ENCODE measurements around the gene PMVK. TPM values are rescaled to one million over a fixed set of nuclear protein-coding genes. Genes with fewer than 3 reads are reported as not detected.
A peak's percentile ranks its signal among the peaks of the same experiment; 100 is the strongest.

PMVK gene
- total and polyA plus RNA-seq, 4 donors: 18.4 to 48.8 (median 43.4) TPM

DNA sequence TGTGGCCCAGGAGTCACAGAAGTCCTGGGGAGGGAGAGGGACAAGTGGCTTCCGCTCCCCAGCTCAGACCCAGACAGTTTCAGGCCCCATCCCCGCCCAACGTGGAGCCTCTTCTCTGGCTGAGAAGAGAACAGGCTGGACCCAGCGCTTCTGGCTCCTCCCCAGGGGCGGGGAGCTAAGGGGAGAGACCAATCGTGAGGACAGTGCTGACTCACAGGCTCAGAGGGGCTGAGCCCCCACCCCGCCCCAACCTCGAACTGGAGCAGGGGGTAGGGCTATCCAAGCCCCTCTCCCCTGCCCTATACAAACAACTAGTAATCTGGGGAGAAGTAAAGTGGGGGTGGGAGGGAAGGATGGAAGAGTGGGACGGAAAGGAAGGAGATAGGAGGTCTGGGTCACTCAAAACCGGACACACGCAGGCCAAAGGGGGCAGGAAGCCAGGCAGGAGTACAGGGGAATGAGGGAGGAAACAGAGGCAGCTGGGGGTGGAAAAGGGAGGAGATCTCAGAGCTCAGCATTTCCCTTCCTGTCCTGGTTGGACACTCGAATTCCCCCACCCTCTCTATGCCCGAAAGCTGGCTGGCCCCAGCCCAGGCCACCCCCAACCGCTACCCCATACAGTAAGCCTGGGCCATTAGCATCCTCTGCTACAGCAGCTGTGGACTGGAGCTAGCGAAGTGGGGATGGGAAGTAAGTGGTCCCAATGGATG, 34.3 kb upstream of the PMVK start, which contains the start of gene SHC1:
Gene SHC1, minus strand, starts transcription at position 117 of the 710 bp plus-strand sequence. CDS start 221 bp downstream, outside the sequence.
- peak; percentile 94 to 97 (median 97) for DNase-seq
- H3K27me3 ChIP-seq (ENCODE audit: control insufficient read depth in 3 of 3, insufficient read depth in 3 of 3, low read length in 2 of 3): no peaks in the 10 kb centered on the region
- peak; percentile 37 for ATAC-seq (ENCODE audit: insufficient read depth, low FRiP score)
- peaks cover 0 to 52% (median 22%) of the 10 kb centered on the region in 5 donors for H3K4me1 ChIP-seq (ENCODE audit: control insufficient read depth in 5 of 5, insufficient read depth in 5 of 5, low read length in 5 of 5)
- no peaks in the 10 kb centered on the region for H3K9me3 ChIP-seq (ENCODE audit: control insufficient read depth in 4 of 4, insufficient read depth in 3 of 4, low read length in 3 of 4)
- 14 to 21% methylated on average over 15 of the region's 15 CpGs for whole genome bisulfite sequencing, 2 donors
- H3K27ac ChIP-seq (ENCODE audit: low read depth in 1 of 2, low read length in 1 of 2): peak within 1 kb of the TSS; percentile 94 to 96
- H3K36me3 ChIP-seq (ENCODE audit: control insufficient read depth in 4 of 4, insufficient read depth in 4 of 4, low read length in 4 of 4): peaks cover 10 to 30% (median 21%) of the 10 kb centered on the region in 4 donors
- peak within 1 kb of the TSS; percentile 29 for H3K4me3 ChIP-seq
- peak within 1 kb of the TSS; percentile 41 to 69 for H3K9ac ChIP-seq (ENCODE audit: insufficient read depth in 1 of 2, low read length in 2 of 2)
- TF ChIP-seq, protein P1, sequence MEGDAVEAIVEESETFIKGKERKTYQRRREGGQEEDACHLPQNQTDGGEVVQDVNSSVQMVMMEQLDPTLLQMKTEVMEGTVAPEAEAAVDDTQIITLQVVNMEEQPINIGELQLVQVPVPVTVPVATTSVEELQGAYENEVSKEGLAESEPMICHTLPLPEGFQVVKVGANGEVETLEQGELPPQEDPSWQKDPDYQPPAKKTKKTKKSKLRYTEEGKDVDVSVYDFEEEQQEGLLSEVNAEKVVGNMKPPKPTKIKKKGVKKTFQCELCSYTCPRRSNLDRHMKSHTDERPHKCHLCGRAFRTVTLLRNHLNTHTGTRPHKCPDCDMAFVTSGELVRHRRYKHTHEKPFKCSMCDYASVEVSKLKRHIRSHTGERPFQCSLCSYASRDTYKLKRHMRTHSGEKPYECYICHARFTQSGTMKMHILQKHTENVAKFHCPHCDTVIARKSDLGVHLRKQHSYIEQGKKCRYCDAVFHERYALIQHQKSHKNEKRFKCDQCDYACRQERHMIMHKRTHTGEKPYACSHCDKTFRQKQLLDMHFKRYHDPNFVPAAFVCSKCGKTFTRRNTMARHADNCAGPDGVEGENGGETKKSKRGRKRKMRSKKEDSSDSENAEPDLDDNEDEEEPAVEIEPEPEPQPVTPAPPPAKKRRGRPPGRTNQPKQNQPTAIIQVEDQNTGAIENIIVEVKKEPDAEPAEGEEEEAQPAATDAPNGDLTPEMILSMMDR (IDR thresholded peaks at IDR 0.05; ENCODE audit: control extremely low read depth, extremely low read depth): no peak

DNA sequence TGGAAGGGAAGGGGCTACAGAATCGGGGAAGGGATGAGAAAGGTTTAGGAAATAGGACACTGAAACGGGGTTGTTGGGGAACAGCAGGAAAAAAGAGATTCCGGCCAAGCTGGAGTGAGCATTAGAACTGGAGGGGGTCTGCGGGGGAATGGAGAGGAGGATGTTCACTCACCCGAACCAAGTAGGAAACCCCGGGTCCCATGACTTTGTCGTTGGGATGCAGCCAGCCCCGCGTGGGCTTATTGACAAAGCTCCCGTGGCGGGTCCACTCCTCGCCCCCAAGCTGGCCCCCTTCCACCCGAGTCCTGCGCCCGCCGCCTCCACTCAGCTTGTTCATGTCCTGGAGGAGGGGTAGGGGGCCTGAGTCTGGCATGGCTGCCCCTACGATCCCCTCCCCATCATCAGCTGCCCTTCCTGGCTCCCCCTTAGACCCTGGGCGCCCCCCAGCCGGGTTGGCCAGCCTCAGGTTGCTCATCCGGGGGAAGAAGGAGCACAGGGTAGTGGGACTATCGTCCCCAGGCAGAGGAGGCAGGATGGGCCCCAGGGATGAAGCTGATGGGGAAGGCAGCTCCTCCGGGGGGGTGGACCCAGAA, 33.4 kb upstream of the PMVK start:
- peak; percentile 27 to 54 (median 32) for DNase-seq
- 37 to 42% methylated on average over 19 to 22 of the region's 22 CpGs for WGBS, 2 donors
- H3K27ac ChIP-seq (ENCODE audit: low read depth in 1 of 2, low read length in 1 of 2): peak overlapping the region; percentile 94 to 96

DNA sequence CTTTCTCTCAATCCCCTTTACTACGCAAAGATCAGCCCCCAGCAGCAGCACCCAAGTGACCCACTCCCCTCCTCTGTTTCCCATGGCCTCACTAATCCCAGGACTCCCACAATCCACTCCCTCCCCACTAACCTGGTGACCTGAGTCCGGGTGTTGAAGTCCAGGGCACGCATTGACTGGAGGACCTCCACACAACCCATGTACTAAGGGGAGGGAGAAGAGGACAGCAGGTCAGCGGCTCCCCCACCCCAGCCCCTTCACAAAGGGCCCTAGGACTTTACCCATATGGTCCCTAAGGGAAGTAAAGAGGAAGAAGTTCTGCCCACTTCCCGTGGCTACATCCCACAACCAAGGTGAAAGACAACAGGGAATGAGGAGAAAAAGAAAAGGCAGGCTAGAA, 32.7 kb upstream of the PMVK start:
- DNase-seq (no peak), ATAC-seq (ENCODE audit: insufficient read depth, low FRiP score) (no peak)
- H3K9ac ChIP-seq (ENCODE audit: insufficient read depth in 1 of 2, low read length in 2 of 2): peak overlapping the region in 1 of 2 donors; percentile 7
- WGBS, 2 donors: 68 to 70% methylated on average over 5 of the region's 5 CpGs
- peaks cover 0 to 51% (median 22%) of the 10 kb centered on the region in 5 donors for H3K4me1 ChIP-seq (ENCODE audit: control insufficient read depth in 5 of 5, insufficient read depth in 5 of 5, low read length in 5 of 5)
- H3K27ac ChIP-seq (ENCODE audit: low read depth in 1 of 2, low read length in 1 of 2): peak overlapping the region in 1 of 2 donors; percentile 94
- peaks cover 18 to 41% (median 27%) of the 10 kb centered on the region in 4 donors for H3K36me3 ChIP-seq (ENCODE audit: control insufficient read depth in 4 of 4, insufficient read depth in 4 of 4, low read length in 4 of 4)
- H3K9me3 ChIP-seq (ENCODE audit: control insufficient read depth in 4 of 4, insufficient read depth in 3 of 4, low read length in 3 of 4): no peaks in the 10 kb centered on the region
- H3K27me3 ChIP-seq (ENCODE audit: control insufficient read depth in 3 of 3, insufficient read depth in 3 of 3, low read length in 2 of 3): no peaks in the 10 kb centered on the region
- TF ChIP-seq, protein P1 (IDR thresholded peaks at IDR 0.05; ENCODE audit: control extremely low read depth, extremely low read depth): no peak
- peak overlapping the region; percentile 12 for H3K4me3 ChIP-seq

More for the DNA sequence above, 33.4 kb upstream of the PMVK start:
- H3K4me1 ChIP-seq (ENCODE audit: control insufficient read depth in 5 of 5, insufficient read depth in 5 of 5, low read length in 5 of 5): peaks cover 0 to 51% (median 22%) of the 10 kb centered on the region in 5 donors
- peaks cover 15 to 37% (median 27%) of the 10 kb centered on the region in 4 donors for H3K36me3 ChIP-seq (ENCODE audit: control insufficient read depth in 4 of 4, insufficient read depth in 4 of 4, low read length in 4 of 4)
- H3K27me3 ChIP-seq (ENCODE audit: control insufficient read depth in 3 of 3, insufficient read depth in 3 of 3, low read length in 2 of 3): no peaks in the 10 kb centered on the region
- TF ChIP-seq, protein P1 (IDR thresholded peaks at IDR 0.05; ENCODE audit: control extremely low read depth, extremely low read depth): no peak
- H3K4me3 ChIP-seq: peak overlapping the region; percentile 29
- no peaks in the 10 kb centered on the region for H3K9me3 ChIP-seq (ENCODE audit: control insufficient read depth in 4 of 4, insufficient read depth in 3 of 4, low read length in 3 of 4)
- no peak for ATAC-seq (ENCODE audit: insufficient read depth, low FRiP score)
- peak overlapping the region; percentile 14 to 41 for H3K9ac ChIP-seq (ENCODE audit: insufficient read depth in 1 of 2, low read length in 2 of 2)

All from lung (tissue), 12 donors.